SJSA1 (cell line): Measurements from ENCODE around the gene NADK2. TPM values are rescaled to one million over a fixed set of nuclear protein-coding genes. Genes with fewer than 3 reads are reported as not detected.
A peak's percentile ranks its signal among the peaks of the same experiment; 100 is the strongest.

Source experiments
- DNase-seq, 2 experiments: peaks; one replicate each; pipeline ENCODE4 v3.0.0-alpha.2; 2015 to 2020; ENCODE audit warnings: low spot score in 2 of 2, low read depth in 1 of 2
- H3K27ac ChIP-seq: fragments of 250-450 bp; sonication (Bioruptor Pico); 2 replicates; pipeline ENCODE4 v1.5.1; 2020; ENCODE audit warnings: mild to moderate bottlenecking, moderate library complexity
- H3K27me3 ChIP-seq: fragments of 250-450 bp; sonication (Bioruptor Pico); replicated peaks from 2 replicates; pipeline ENCODE4 v1.5.1; 2020; ENCODE audit warnings: mild to moderate bottlenecking, moderate library complexity
- H3K36me3 ChIP-seq: fragments of 250-450 bp; sonication (Bioruptor Pico); 2 replicates; pipeline ENCODE4 v1.5.1; 2020; ENCODE audit warnings: mild to moderate bottlenecking
- H3K4me1 ChIP-seq: fragments of 250-450 bp; sonication (Bioruptor Pico); replicated peaks from 2 replicates; pipeline ENCODE4 v1.6.1; 2021; ENCODE audit warnings: mild to moderate bottlenecking
- H3K4me3 ChIP-seq: fragments of 250-450 bp; sonication (Bioruptor Pico); 2 replicates; pipeline ENCODE4 v1.5.1; 2020; ENCODE audit warnings: mild to moderate bottlenecking
- H3K9me3 ChIP-seq: fragments of 250-450 bp; sonication (Bioruptor Pico); replicated peaks from 2 replicates; pipeline ENCODE4 v1.5.1; 2020; ENCODE audit warnings: mild to moderate bottlenecking
- total RNA-seq: library from RNA; depleted of rRNA; stranded (reverse); fragments of >200 nt; shearing (Covaris generic); gene quantifications from 2 replicates; pipeline ENCODE4 v1.2.3, GENCODE V29; 2014

The NADK2 gene
- total RNA-seq, 1 experiment from 2014 or later: 22.2 TPM

DNA sequence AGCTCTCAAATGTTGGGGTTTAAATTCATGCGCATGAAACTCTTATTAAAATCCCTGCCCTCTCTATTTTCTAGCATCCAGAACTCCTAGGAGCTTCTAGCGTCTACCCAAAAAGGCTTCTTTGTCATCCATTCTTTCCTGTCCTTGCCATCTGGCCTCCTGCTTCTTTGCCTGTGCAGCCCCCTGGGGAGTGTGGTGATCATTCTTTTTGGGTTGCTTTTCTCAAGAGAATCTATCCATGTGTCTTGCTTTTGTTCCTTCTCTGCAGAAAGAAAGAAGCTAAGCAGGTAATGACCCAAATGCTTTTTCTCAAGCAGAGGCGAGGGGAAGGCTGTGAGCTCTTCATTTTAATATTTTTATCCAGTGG lies 63.2 kb downstream of the NADK2 start:
- Histone ChIP-seq H3K4me3 (no peak overlapping the region), H3K27ac (no peak overlapping the region), H3K27me3 (no peaks in the 10 kb centered on the region), H3K9me3 (no peaks in the 10 kb centered on the region), H3K36me3 (peaks cover 79% of the 10 kb centered on the region), H3K4me1 (no peaks in the 10 kb centered on the region)
- DNase-seq: no peak

DNA sequence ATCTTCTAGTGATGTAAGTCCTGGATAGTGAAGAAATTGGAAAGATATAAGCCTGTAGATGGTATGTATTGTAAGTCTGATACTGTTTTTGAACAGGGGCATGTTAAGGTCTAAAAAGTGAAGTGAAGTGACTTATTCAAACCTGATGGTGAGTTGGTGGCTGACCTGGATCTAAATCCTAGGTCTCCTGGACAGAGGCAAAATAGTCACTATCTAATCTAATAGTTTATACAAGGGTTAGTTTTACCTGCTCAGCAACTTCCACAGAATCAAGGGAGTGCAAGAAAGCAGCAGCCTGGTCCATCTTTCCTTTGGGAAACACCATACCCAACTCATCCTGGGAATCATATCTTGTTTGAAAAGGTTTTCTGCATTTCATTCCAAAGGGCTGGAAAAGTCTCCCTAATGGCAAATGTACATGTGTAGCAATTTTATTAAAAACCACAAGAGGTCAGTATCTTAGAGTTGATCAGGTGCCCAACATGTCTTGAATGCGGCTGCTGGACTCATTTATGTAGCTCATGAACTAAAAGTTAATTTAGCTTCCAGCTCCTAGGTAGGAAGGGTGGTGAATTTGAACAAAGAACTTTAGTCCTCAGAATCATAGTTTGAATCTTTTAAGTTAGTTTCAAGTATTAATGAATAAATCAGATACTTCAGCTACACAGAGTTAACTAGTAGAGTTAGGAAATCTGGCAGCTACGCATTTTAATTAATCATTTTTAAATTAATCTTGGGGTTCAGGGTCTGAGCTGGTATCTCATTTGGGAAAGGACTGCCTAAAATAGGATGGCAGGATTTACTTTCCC lies 63.8 kb downstream of the NADK2 start:
- peaks cover 85% of the 10 kb centered on the region for H3K36me3 ChIP-seq
- DNase-seq: peak in 1 of 2 experiments; percentile 17
- no peaks in the 10 kb centered on the region for H3K9me3 ChIP-seq
- H3K4me3 ChIP-seq: no peak overlapping the region
- H3K27ac ChIP-seq: no peak overlapping the region
- no peaks in the 10 kb centered on the region for H3K4me1 ChIP-seq
- no peaks in the 10 kb centered on the region for H3K27me3 ChIP-seq

- no peak for DNase-seq
- H3K9me3 ChIP-seq: no peaks in the 10 kb centered on the region
- no peaks in the 10 kb centered on the region for H3K4me1 ChIP-seq
- no peak overlapping the region for H3K4me3 ChIP-seq
- no peaks in the 10 kb centered on the region for H3K27me3 ChIP-seq
- H3K36me3 ChIP-seq: peaks cover 89% of the 10 kb centered on the region
- no peak overlapping the region for H3K27ac ChIP-seq
Measured at GRCh38 chr5:36177154-36177553, 64.6 kb downstream of the NADK2 start.

GRCh38 chr5:36175043-36175442 lies 66.7 kb downstream of the NADK2 start:
- Histone ChIP-seq H3K9me3 (no peaks in the 10 kb centered on the region), H3K4me1 (no peaks in the 10 kb centered on the region), H3K27ac (no peak overlapping the region), H3K27me3 (no peaks in the 10 kb centered on the region), H3K36me3 (peaks cover 89% of the 10 kb centered on the region), H3K4me3 (no peak overlapping the region)
- DNase-seq: no peak

DNA sequence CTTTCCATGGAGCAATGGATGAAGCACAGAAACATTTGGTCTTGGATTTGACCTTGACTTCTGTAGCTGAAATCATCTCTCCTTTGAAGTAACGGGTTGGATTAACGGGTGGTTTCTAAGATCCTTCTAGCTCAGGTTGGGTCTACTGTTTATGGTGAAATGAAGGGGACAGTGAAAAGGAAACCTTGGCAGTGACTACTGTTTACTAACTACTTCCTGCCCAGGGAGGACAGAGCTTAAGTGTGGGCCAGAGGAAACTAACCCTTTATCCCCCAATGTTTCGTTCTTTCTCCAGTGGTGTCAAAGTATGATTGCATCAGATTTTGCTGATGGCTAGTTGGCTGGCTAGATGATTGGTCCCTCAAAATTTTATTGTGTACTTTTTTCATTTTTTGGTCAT lies 67.6 kb downstream of the NADK2 start:
- no peak overlapping the region for H3K27ac ChIP-seq
- DNase-seq: no peak
- H3K9me3 ChIP-seq: no peaks in the 10 kb centered on the region
- no peak overlapping the region for H3K4me3 ChIP-seq
- no peaks in the 10 kb centered on the region for H3K27me3 ChIP-seq
- H3K4me1 ChIP-seq: no peaks in the 10 kb centered on the region
- peaks cover 95% of the 10 kb centered on the region for H3K36me3 ChIP-seq

GRCh38 chr5:36173426-36173825 lies 68.3 kb downstream of the NADK2 start:
- H3K36me3 ChIP-seq: peaks cover 95% of the 10 kb centered on the region
- H3K27ac ChIP-seq: no peak overlapping the region
- no peaks in the 10 kb centered on the region for H3K4me1 ChIP-seq
- no peaks in the 10 kb centered on the region for H3K9me3 ChIP-seq
- no peak for DNase-seq
- no peak overlapping the region for H3K4me3 ChIP-seq
- no peaks in the 10 kb centered on the region for H3K27me3 ChIP-seq

GRCh38 chr5:36172599-36172998 lies 69.1 kb downstream of the NADK2 start:
- no peak for DNase-seq
- H3K36me3 ChIP-seq: peaks cover 95% of the 10 kb centered on the region
- no peak overlapping the region for H3K4me3 ChIP-seq
- H3K27ac ChIP-seq: no peak overlapping the region
- H3K9me3 ChIP-seq: no peaks in the 10 kb centered on the region
- no peaks in the 10 kb centered on the region for H3K4me1 ChIP-seq
- H3K27me3 ChIP-seq: no peaks in the 10 kb centered on the region

DNA sequence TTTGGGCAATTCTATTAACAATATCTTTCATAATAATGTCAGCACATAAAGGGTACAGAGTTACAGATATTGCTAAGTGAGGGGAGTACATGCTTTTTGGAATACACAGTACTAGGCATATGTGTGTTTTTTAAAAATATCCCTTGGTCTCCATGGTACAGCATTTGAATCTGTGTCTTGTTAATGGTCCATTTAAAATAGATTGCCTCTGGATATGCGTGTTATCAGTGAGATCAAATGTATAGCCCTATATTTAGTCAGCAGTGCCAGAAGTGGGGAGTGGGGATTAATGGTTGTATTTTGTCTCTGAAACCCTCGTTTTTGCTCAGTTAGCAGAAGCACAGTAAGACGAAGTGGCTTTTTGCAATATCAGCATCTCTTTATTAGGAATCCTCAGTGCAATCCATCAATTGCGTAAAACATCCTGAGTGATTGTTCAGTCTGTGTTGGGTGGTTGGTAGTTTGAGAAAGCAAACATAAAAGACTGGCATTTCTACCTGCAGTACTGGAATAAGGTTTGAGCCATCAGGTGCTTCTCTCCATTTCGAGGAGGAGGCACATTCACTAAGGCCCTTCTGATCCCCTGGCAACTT lies 70.8 kb downstream of the NADK2 start:
- DNase-seq: no peak
- Histone ChIP-seq H3K27ac (no peak overlapping the region), H3K27me3 (no peaks in the 10 kb centered on the region), H3K4me3 (no peak overlapping the region), H3K4me1 (no peaks in the 10 kb centered on the region), H3K9me3 (no peaks in the 10 kb centered on the region), H3K36me3 (peaks cover 98% of the 10 kb centered on the region)

- H3K9me3 ChIP-seq: no peaks in the 10 kb centered on the region
- no peak overlapping the region for H3K27ac ChIP-seq
- H3K4me3 ChIP-seq: no peak overlapping the region
- H3K4me1 ChIP-seq: no peaks in the 10 kb centered on the region
- H3K36me3 ChIP-seq: peaks cover 100% of the 10 kb centered on the region
- no peak for DNase-seq
- H3K27me3 ChIP-seq: no peaks in the 10 kb centered on the region
Measured at GRCh38 chr5:36168737-36169136, 73.0 kb downstream of the NADK2 start.

DNA sequence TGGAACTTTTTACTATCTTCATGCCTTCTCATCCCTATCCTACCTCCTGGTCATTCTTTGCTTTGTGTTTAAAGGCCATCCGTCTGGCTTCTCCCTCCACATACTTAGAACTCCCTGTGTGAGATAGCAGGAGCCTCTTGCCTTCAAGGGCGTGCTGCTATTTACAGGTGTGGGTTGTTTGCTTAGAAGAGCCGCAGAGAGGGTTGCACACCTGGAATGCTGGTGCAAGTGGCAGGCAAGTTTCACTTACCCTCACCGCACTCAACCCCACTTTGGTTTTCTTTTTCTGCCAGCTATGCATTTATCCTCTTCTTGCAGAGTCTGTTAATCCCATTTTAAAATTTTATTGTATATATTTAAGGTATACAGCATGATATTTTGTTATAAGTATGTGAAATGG lies 77.3 kb downstream of the NADK2 start:
- Histone ChIP-seq H3K4me3 (no peak overlapping the region), H3K9me3 (no peaks in the 10 kb centered on the region), H3K4me1 (no peaks in the 10 kb centered on the region), H3K36me3 (peaks cover 98% of the 10 kb centered on the region), H3K27ac (no peak overlapping the region), H3K27me3 (no peaks in the 10 kb centered on the region)
- DNase-seq: no peak

- H3K36me3 ChIP-seq: peaks cover 98% of the 10 kb centered on the region
- no peaks in the 10 kb centered on the region; the same call in 1 of the 2 replicates for H3K4me1 ChIP-seq
- DNase-seq: no peak
- H3K27me3 ChIP-seq: no peaks in the 10 kb centered on the region
- H3K4me3 ChIP-seq: no peak overlapping the region
- H3K9me3 ChIP-seq: no peaks in the 10 kb centered on the region
- H3K27ac ChIP-seq: no peak overlapping the region
Measured at GRCh38 chr5:36162810-36163486, 78.8 kb downstream of the NADK2 start.

- DNase-seq: no peak
- Histone ChIP-seq H3K27me3 (no peaks in the 10 kb centered on the region), H3K27ac (no peak overlapping the region), H3K36me3 (peaks cover 98% of the 10 kb centered on the region), H3K4me3 (no peak overlapping the region), H3K9me3 (no peaks in the 10 kb centered on the region), H3K4me1 (peaks cover 11% of the 10 kb centered on the region)
Measured at GRCh38 chr5:36161361-36161760, 80.4 kb downstream of the NADK2 start.

DNA sequence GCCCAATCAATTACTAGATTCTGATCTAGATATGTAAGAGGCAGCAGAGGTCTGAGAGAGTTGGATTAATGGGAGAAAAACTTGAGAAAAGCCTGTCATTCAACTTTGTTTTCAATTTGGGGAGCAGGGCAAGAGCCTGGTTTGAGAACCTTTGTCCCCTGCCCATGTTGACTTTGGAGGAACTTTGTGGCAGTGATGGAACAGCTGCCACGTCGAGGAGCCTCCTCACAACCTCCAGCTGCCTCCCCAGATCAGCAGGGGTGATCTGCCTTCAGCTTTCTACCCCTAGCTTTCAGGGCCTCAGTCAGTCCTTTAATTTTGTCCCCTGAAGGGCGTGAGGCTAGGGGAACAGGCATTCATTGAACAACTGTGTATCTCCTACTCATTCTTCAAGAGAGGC lies 81.1 kb downstream of the NADK2 start:
- H3K4me3 ChIP-seq: no peak overlapping the region
- no peaks in the 10 kb centered on the region for H3K27me3 ChIP-seq
- H3K9me3 ChIP-seq: no peaks in the 10 kb centered on the region
- H3K36me3 ChIP-seq: peaks cover 98% of the 10 kb centered on the region
- DNase-seq: no peak
- H3K27ac ChIP-seq: no peak overlapping the region
- H3K4me1 ChIP-seq: peaks cover 19% of the 10 kb centered on the region

- H3K27ac ChIP-seq: no peak overlapping the region; the same call in 1 of the 2 replicates
- H3K4me1 ChIP-seq: peaks cover 35% of the 10 kb centered on the region
- H3K36me3 ChIP-seq: peaks cover 98% of the 10 kb centered on the region
Measured at GRCh38 chr5:36158144-36158543, 83.6 kb downstream of the NADK2 start.

More at GRCh38 chr5:36158144-36158543, 83.6 kb downstream of the NADK2 start:
- Histone ChIP-seq H3K4me3 (no peak overlapping the region), H3K9me3 (no peaks in the 10 kb centered on the region), H3K27me3 (no peaks in the 10 kb centered on the region)
- no peak for DNase-seq
